Mesenchymal stem cell (in vitro differentiated cells and primary cell): Measurements from ENCODE around the gene ADGRE3.
"Not testable (repeated sequence)": the region's sequence is repeated elsewhere in the genome, so short reads cannot be mapped to it uniquely, and the experiment has no call there.

Source experiments
- DNase-seq: peaks from one replicate; pipeline ENCODE4 v3.0.0-alpha.2; 2013
- H2AFZ ChIP-seq: one replicate; pipeline ENCODE4 v1.6.1; 2013; ENCODE audit warnings: low read depth, mild to moderate bottlenecking, control low read depth, inconsistent platforms, low read length, moderate library complexity
- H2AK5ac ChIP-seq: 2 replicates; pipeline ENCODE4 v1.6.1; 2013; ENCODE audit warnings: low read length, moderate library complexity, mild to moderate bottlenecking, inconsistent platforms; ENCODE audit not compliant: severe bottlenecking
- H2BK120ac ChIP-seq: one replicate; pipeline ENCODE4 v1.6.1; 2013; ENCODE audit warnings: low read depth, mild to moderate bottlenecking, inconsistent platforms, low read length, moderate library complexity
- H2BK12ac ChIP-seq, 2 experiments: one replicate each; pipeline ENCODE4 v1.6.1; 2013; ENCODE audit warnings: inconsistent platforms in 2 of 2, low read length in 2 of 2, mild to moderate bottlenecking in 2 of 2, moderate library complexity in 2 of 2, control low read depth in 1 of 2
- H2BK15ac ChIP-seq: one replicate; pipeline ENCODE4 v1.6.1; 2013; ENCODE audit warnings: mild to moderate bottlenecking, low read depth, inconsistent platforms; ENCODE audit not compliant: poor library complexity, severe bottlenecking
- H2BK5ac ChIP-seq: 2 replicates; pipeline ENCODE4 v1.6.1; 2013; ENCODE audit warnings: low read depth, mild to moderate bottlenecking, low read length, control low read depth, inconsistent platforms; ENCODE audit not compliant: poor library complexity, severe bottlenecking
- H3K14ac ChIP-seq, 2 experiments: one replicate each; pipeline ENCODE4 v1.6.1; 2013; ENCODE audit warnings: inconsistent platforms in 2 of 2, low read length in 2 of 2, control low read depth in 1 of 2, mild to moderate bottlenecking in 1 of 2, moderate library complexity in 1 of 2
- H3K18ac ChIP-seq, 2 experiments: one replicate each; pipeline ENCODE4 v1.6.1; 2013; ENCODE audit warnings: inconsistent platforms in 2 of 2, low read length in 2 of 2, control low read depth in 1 of 2, low read depth in 1 of 2, mild to moderate bottlenecking in 1 of 2
- H3K23ac ChIP-seq, 2 experiments: one replicate each; pipeline ENCODE4 v1.6.1; 2013; ENCODE audit warnings: inconsistent platforms in 2 of 2, low read length in 2 of 2, mild to moderate bottlenecking in 2 of 2, moderate library complexity in 2 of 2, control low read depth in 1 of 2
- H3K27ac ChIP-seq: 2 replicates; pipeline ENCODE4 v1.5.1; 2013; ENCODE audit warnings: mild to moderate bottlenecking, moderate library complexity, low read length, control low read depth, inconsistent platforms; ENCODE audit not compliant: poor library complexity, severe bottlenecking
- H3K27me3 ChIP-seq, 2 experiments: 2 replicates each; pipeline versions ENCODE4 v1.6.1 to v1.7.0; 2013; ENCODE audit warnings: low read length in 2 of 2, mild to moderate bottlenecking in 2 of 2, moderate library complexity in 2 of 2, control low read depth in 1 of 2, inconsistent platforms in 1 of 2; ENCODE audit not compliant: control insufficient read depth in 1 of 2, insufficient read depth in 1 of 2
- H3K36me3 ChIP-seq, 2 experiments: 2 replicates each; pipeline versions ENCODE4 v1.6.1 to v1.7.0; 2013; ENCODE audit warnings: low read length in 2 of 2, control low read depth in 1 of 2, inconsistent platforms in 1 of 2, low read depth in 1 of 2, mild to moderate bottlenecking in 1 of 2; ENCODE audit not compliant: insufficient read depth in 2 of 2, control insufficient read depth in 1 of 2
- H3K4ac ChIP-seq, 2 experiments: one replicate each; pipeline ENCODE4 v1.6.1; 2013; ENCODE audit warnings: inconsistent platforms in 2 of 2, low read length in 2 of 2, mild to moderate bottlenecking in 2 of 2, moderate library complexity in 2 of 2, control low read depth in 1 of 2, low read depth in 1 of 2
- H3K4me1 ChIP-seq: 2 replicates; pipeline ENCODE4 v1.6.1; 2013; ENCODE audit warnings: low read depth, low read length, control low read depth; ENCODE audit not compliant: control insufficient read depth, insufficient read depth
- H3K4me2 ChIP-seq: 2 replicates; pipeline ENCODE4 v1.6.1; 2013; ENCODE audit warnings: low read length, mild to moderate bottlenecking, inconsistent platforms; ENCODE audit not compliant: poor library complexity, severe bottlenecking
- H3K4me3 ChIP-seq, 2 experiments: 2 replicates each; pipeline versions ENCODE4 v1.5.1 to v1.7.0; 2013; ENCODE audit warnings: low read length in 2 of 2, mild to moderate bottlenecking in 2 of 2, control low read depth in 1 of 2, low read depth in 1 of 2; ENCODE audit not compliant: insufficient read depth in 1 of 2
- H3K79me1 ChIP-seq: replicated peaks from 2 replicates; pipeline ENCODE4 v1.6.1; 2013; ENCODE audit warnings: mild to moderate bottlenecking, control low read depth, low read length, inconsistent platforms; ENCODE audit not compliant: poor library complexity, severe bottlenecking
- H3K9ac ChIP-seq: 2 replicates; pipeline ENCODE4 v1.7.0; 2013; ENCODE audit warnings: mild to moderate bottlenecking, low read length, moderate library complexity
- H3K9me3 ChIP-seq: 2 replicates; pipeline ENCODE4 v1.7.0; 2013; ENCODE audit warnings: mild to moderate bottlenecking, low read length; ENCODE audit not compliant: control insufficient read depth
- H4K8ac ChIP-seq: one replicate; pipeline ENCODE4 v1.6.1; 2013; ENCODE audit warnings: inconsistent platforms, mild to moderate bottlenecking, low read length, moderate library complexity
- H4K91ac ChIP-seq: one replicate; pipeline ENCODE4 v1.6.1; 2013; ENCODE audit warnings: mild to moderate bottlenecking, low read length, inconsistent platforms
- WGBS: methylation state at CpG from one replicate; pipeline ENCODE4 v1.1.7; 2013; ENCODE audit warnings: mixed read lengths; 5-methylcytosine and 5-hydroxymethylcytosine counted together

The ADGRE3 gene

DNA sequence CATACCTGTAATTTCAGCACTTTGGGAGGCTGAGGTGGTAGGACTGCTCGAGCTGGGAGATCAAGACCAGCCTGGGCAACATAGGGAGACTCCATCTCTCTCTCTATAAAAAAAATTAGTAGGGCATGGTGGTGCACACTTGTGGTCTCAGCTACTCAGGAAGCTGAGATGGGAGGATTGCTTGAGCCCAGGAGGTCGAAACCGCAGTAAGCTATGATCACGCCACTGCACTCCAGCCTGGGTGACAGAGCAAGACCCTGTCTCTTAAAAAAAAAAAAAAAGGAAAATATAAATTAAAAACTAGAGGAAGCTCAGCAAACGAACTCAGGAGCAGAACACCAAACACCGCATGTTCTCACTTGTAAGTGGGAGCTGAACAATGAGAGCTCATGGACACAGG is 50.2 kb downstream of the ADGRE3 start:
- H3K4me1 ChIP-seq, H3K79me1 ChIP-seq, H2BK120ac ChIP-seq, H2BK15ac ChIP-seq, H3K4me3 ChIP-seq, H3K18ac ChIP-seq, H3K27ac ChIP-seq, H3K9ac ChIP-seq, H3K14ac ChIP-seq, H3K27me3 ChIP-seq, H4K8ac ChIP-seq, H3K4me2 ChIP-seq, H2BK12ac ChIP-seq, H3K4ac ChIP-seq, H4K91ac ChIP-seq, H3K23ac ChIP-seq, H2AK5ac ChIP-seq, DNase-seq, H3K36me3 ChIP-seq, H2AFZ ChIP-seq, H2BK5ac ChIP-seq: not testable (repeated sequence)
- peaks cover 12% of the 10 kb centered on the region for H3K9me3 ChIP-seq
- 64% methylated on average over 5 of the region's 6 CpGs for WGBS

DNA sequence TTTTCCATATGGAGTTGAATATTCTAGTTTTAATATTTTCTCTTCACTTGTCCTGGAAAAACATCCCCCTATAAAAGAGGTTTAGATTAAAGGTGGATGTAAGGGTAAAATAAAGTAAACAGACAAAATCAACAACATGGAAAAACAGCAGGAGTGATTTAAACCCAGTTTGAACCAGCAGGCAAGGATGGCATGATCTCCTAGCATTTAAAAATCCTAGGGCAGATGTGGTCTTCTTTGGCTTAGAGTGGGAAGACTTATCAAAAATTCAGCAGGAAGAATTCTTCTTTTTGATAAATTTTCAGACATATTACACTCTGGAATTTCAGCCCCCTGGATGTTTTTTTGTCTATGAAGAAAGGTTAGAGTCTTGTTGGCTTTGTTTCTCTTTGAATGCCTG is 55.2 kb downstream of the ADGRE3 start:
- H3K18ac ChIP-seq: no peak overlapping the region
- H2AK5ac ChIP-seq: no peak overlapping the region
- no peaks in the 10 kb centered on the region for H3K27me3 ChIP-seq
- H2AFZ ChIP-seq: no peak overlapping the region
- H3K23ac ChIP-seq: no peak overlapping the region
- H3K4me1 ChIP-seq: no peaks in the 10 kb centered on the region
- no peak overlapping the region for H2BK12ac ChIP-seq
- H2BK5ac ChIP-seq: no peak overlapping the region
- H3K4me2 ChIP-seq: no peak overlapping the region
- H3K4me3 ChIP-seq: no peak overlapping the region
- no peak overlapping the region for H2BK15ac ChIP-seq
- H3K79me1 ChIP-seq: no peaks in the 10 kb centered on the region
- H3K27ac ChIP-seq: no peak overlapping the region
- no peak overlapping the region for H3K14ac ChIP-seq
- DNase-seq: no peak
- H3K4ac ChIP-seq: no peak overlapping the region
- no peak overlapping the region for H4K8ac ChIP-seq
- no peaks in the 10 kb centered on the region for H3K36me3 ChIP-seq
- no peak overlapping the region for H4K91ac ChIP-seq
- peaks cover 18% of the 10 kb centered on the region for H3K9me3 ChIP-seq
- H2BK120ac ChIP-seq: no peak overlapping the region
- no peak overlapping the region for H3K9ac ChIP-seq

DNA sequence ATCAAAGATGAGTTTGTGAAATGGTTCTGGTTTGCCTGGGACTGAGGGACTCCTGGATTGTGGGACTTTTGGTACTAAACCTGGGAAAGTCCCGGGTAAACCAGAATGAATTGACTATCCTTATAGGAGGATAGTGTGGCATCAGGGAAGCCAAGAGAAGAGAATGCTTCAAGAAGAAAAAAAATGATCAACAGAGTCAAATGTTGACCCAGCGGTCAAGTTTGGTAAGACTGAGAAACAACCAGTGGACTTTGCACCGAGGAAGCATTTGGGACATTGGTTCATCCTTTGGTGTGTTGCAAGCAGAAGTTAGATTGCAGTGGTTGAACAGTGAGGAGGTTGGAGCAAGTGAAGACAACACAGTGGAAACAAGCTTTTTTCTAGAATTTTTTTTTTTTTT is 58.2 kb downstream of the ADGRE3 start:
- no peak overlapping the region for H3K18ac ChIP-seq
- no peak overlapping the region for H2AK5ac ChIP-seq
- no peak overlapping the region for H3K27ac ChIP-seq

DNA sequence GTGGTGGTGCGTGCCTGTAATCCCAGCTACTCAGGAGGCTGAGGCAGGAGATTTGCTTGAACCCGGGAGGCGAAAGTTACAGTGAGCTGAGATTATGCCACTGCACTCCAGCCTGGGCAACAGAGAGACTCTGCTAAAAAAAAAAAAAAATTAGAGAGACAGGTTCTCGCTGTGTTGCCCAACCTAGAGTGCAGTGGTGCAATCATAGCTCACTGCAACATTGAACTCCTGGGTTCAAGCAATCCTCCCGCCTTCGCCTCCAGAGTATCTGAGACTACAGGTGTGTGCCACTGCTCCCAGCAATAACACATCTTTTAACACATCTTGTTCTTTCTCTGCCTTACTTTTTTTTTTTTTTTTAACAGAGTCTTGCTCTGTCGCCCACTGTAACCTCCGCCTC is 59.0 kb downstream of the ADGRE3 start:
- H3K9me3 ChIP-seq: peaks cover 18% of the 10 kb centered on the region
- no peak overlapping the region for H3K4me3 ChIP-seq
- no peak overlapping the region for H3K4ac ChIP-seq
- H3K27me3 ChIP-seq: no peaks in the 10 kb centered on the region
- H3K9ac ChIP-seq: no peak overlapping the region
- H2BK5ac ChIP-seq: no peak overlapping the region
- H3K79me1 ChIP-seq: no peaks in the 10 kb centered on the region
- H2BK12ac ChIP-seq: no peak overlapping the region
- no peak overlapping the region for H3K23ac ChIP-seq
- no peak overlapping the region for H3K4me2 ChIP-seq
- no peak overlapping the region for H2AFZ ChIP-seq
- no peaks in the 10 kb centered on the region for H3K4me1 ChIP-seq
- 90% methylated on average over 8 of the region's 8 CpGs for WGBS
- H3K14ac ChIP-seq: no peak overlapping the region
- H3K18ac ChIP-seq: no peak overlapping the region
- DNase-seq: no peak
- no peaks in the 10 kb centered on the region for H3K36me3 ChIP-seq
- no peak overlapping the region for H4K91ac ChIP-seq
- no peak overlapping the region for H4K8ac ChIP-seq
- no peak overlapping the region for H3K27ac ChIP-seq
- no peak overlapping the region for H2BK15ac ChIP-seq
- no peak overlapping the region for H2BK120ac ChIP-seq
- H2AK5ac ChIP-seq: no peak overlapping the region

More for the DNA sequence above, 58.2 kb downstream of the ADGRE3 start:
- Histone ChIP-seq H3K14ac (no peak overlapping the region), H2BK5ac (no peak overlapping the region), H3K4me2 (no peak overlapping the region), H2BK12ac (no peak overlapping the region), H3K27me3 (no peaks in the 10 kb centered on the region), H2AFZ (no peak overlapping the region), H3K23ac (no peak overlapping the region), H3K79me1 (no peaks in the 10 kb centered on the region), H3K9ac (no peak overlapping the region), H3K4me1 (no peaks in the 10 kb centered on the region), H2BK15ac (no peak overlapping the region), H2BK120ac (no peak overlapping the region), H3K4me3 (no peak overlapping the region), H3K4ac (no peak overlapping the region), H4K91ac (no peak overlapping the region), H3K36me3 (no peaks in the 10 kb centered on the region), H4K8ac (no peak overlapping the region), H3K9me3 (peaks cover 18% of the 10 kb centered on the region)
- WGBS: 79% methylated on average over 3 of the region's 3 CpGs
- no peak for DNase-seq
